GM19468 (cell line): Measurements from ENCODE around the gene SLC6A1.

Source experiments
- ATAC-seq: cut with Tn5 transposase; IDR thresholded peaks from one replicate; pipeline ENCODE4 v1.9.1; 2021; ENCODE audit warnings: mild to moderate bottlenecking, moderate library complexity, moderate number of reproducible peaks; ENCODE audit not compliant: unreplicated experiment; ENCODE audit errors: extremely low read depth

SLC6A1 gene

GRCh38 chr3:10968401-10968800, 24.1 kb upstream of the SLC6A1 start:
- no peak for ATAC-seq

- no peak for ATAC-seq
Observed at GRCh38 chr3:10970306-10970960, 22.1 kb upstream of the SLC6A1 start.

- no peak for ATAC-seq
Observed at GRCh38 chr3:10972072-10972782, 20.3 kb upstream of the SLC6A1 start.

GRCh38 chr3:10973046-10973595, 19.4 kb upstream of the SLC6A1 start:
- ATAC-seq: no peak

- ATAC-seq: no peak
Observed at GRCh38 chr3:10974131-10974530, 18.4 kb upstream of the SLC6A1 start.

GRCh38 chr3:10974746-10975375, 17.7 kb upstream of the SLC6A1 start:
- no peak for ATAC-seq

GRCh38 chr3:10975695-10976234, 16.8 kb upstream of the SLC6A1 start:
- ATAC-seq: no peak

- ATAC-seq: no peak
Observed at GRCh38 chr3:10976770-10977169, 15.8 kb upstream of the SLC6A1 start.

- no peak for ATAC-seq
Observed at GRCh38 chr3:10977892-10978510, 14.5 kb upstream of the SLC6A1 start.

- ATAC-seq: no peak
Observed at GRCh38 chr3:10978956-10979355, 13.6 kb upstream of the SLC6A1 start.

GRCh38 chr3:10980312-10980711, 12.2 kb upstream of the SLC6A1 start:
- ATAC-seq: no peak

- no peak for ATAC-seq
Observed at GRCh38 chr3:10981031-10981430, 11.5 kb upstream of the SLC6A1 start.

GRCh38 chr3:10981961-10982360, 10.6 kb upstream of the SLC6A1 start:
- no peak for ATAC-seq

- ATAC-seq: no peak
Observed at GRCh38 chr3:10982782-10983181, 9.8 kb upstream of the SLC6A1 start.

- ATAC-seq: no peak
Observed at GRCh38 chr3:10983219-10983916, 9.2 kb upstream of the SLC6A1 start.

GRCh38 chr3:10984371-10984896, 8.1 kb upstream of the SLC6A1 start:
- ATAC-seq: no peak

GRCh38 chr3:10985181-10985580, 7.4 kb upstream of the SLC6A1 start:
- no peak for ATAC-seq

GRCh38 chr3:10986592-10986991, 6.0 kb upstream of the SLC6A1 start:
- no peak for ATAC-seq

- no peak for ATAC-seq
Observed at GRCh38 chr3:10988001-10988665, 4.4 kb upstream of the SLC6A1 start.
